GM12891 (cell line): ENCODE measurements around the gene SH3TC2.

ENCODE experiments used
- POLR2A ChIP-seq: IDR thresholded peaks from 2 replicates; pipeline ENCODE4 v1.6.1; 2011; ENCODE audit warnings: low read depth, low read length, control low read depth
- SPI1 ChIP-seq: IDR thresholded peaks from 2 replicates; pipeline ENCODE4 v1.6.1; 2011; ENCODE audit warnings: low read depth, low read length, control low read depth
- TAF1 ChIP-seq: IDR thresholded peaks from 2 replicates; pipeline ENCODE4 v1.6.1; 2011; ENCODE audit warnings: low read depth, low read length, control low read depth

GRCh38 chr5:149043641-149044040, 19.2 kb downstream of the SH3TC2 start:
- TF ChIP-seq POLR2A (no peak), TAF1 (no peak), SPI1 (no peak)
